ENCODE measurements around the gene PDZD7.
A peak's percentile ranks its signal among the peaks of the same experiment; 100 is the strongest.

PDZD7 gene

GRCh38 chr10:101016814-101017213 is 14.1 kb downstream of the PDZD7 start:
- DNase-seq = no peak

GRCh38 chr10:101015582-101015973 is 15.4 kb downstream of the PDZD7 start:
- DNase-seq = no peak

- no peak for DNase-seq
Measured at GRCh38 chr10:101014966-101015581, 15.9 kb downstream of the PDZD7 start.

DNA sequence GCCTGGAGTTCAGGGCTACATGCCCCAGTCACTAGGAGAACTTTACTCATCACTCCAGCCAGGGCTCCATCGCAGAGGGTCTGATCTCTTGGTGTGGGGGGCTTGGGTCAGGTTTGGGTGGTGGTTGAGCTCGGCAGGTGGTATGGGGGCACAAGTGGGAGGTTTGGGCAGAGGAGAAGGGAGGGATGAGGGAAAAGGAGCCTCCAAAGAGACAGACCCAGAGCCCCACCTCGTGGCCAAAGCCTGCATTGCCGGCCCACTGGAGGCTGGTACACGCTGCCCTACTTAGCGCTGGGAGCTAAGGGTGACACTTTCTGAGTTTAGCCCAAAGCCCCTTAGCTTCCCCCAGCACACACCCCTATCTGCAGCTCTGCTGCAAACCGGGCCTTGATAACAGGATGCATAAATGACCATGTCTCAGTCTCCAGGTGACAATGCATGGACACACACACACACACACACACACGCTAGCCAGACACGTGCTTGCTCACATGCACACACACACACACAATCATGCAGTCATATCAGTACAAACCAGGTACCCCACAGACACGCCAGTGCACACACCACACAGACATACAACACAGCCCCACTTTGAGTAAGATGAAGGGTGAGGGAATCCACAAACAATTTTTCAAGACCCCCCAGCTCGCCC is 16.6 kb downstream of the PDZD7 start:
- peak; percentile 72 for DNase-seq

GRCh38 chr10:101013365-101013825 is 17.5 kb downstream of the PDZD7 start:
- no peak for DNase-seq

- peak; percentile 71 for DNase-seq
Measured at GRCh38 chr10:101012525-101013364, 18.2 kb downstream of the PDZD7 start.

GRCh38 chr10:101011517-101012423 is 19.2 kb downstream of the PDZD7 start:
- DNase-seq = no peak

DNA sequence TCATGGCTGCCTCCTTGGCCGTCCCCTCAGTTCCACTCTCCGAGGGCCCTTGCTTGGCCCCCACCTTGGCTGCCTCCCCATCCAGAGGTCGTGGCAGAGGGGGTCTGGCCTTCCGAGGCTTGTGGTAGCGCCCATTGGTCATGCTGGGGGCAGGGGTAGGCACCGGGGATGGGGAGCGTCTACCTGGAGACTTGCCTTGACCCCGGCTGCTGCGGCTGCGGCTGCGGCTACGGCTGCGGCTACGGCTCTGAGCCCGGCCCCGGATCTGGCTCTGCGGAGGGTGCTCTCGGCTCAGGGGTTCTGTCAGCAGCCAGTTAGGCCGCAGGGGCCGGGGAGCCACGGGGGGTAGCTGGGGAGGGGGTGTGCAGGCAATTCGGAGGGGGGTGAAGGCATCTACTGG is 20.6 kb downstream of the PDZD7 start:
- no peak for DNase-seq

DNA sequence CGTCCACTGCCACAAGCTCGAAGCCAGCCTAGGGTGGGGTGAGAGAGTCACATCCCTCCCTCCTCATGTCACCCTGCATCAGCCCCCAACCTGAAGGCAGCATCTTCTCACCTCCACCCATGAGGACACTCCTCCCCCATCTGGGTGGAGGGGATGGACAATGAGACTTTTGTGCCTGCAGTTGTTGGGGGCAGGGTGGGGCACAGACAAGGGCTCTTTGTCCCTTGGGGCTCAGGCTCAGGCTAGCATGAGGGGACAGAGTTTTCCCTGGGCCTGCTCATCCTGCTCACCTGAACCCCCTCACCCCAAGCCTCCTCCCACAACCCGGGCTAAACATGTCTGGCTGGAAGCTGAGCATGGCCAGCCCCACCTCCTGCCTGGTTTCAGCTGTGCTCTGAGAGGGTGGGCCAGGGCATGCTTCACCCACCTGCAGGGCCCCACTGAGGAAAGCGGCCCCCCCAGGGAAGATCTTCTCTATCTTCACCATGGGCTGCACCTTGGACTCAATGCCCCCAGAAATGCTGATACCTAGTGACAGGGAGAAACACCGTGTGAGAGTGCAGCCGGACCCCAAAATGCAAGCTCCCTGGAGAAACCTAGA is 22.0 kb downstream of the PDZD7 start:
- no peak for DNase-seq

GRCh38 chr10:101007915-101008822 is 22.8 kb downstream of the PDZD7 start:
- DNase-seq = no peak

GRCh38 chr10:101007099-101007711 is 23.7 kb downstream of the PDZD7 start:
- DNase-seq = no peak

GRCh38 chr10:101006593-101007098 is 24.3 kb downstream of the PDZD7 start:
- no peak for DNase-seq

GRCh38 chr10:101005869-101006567 is 24.9 kb downstream of the PDZD7 start:
- no peak for DNase-seq

DNA sequence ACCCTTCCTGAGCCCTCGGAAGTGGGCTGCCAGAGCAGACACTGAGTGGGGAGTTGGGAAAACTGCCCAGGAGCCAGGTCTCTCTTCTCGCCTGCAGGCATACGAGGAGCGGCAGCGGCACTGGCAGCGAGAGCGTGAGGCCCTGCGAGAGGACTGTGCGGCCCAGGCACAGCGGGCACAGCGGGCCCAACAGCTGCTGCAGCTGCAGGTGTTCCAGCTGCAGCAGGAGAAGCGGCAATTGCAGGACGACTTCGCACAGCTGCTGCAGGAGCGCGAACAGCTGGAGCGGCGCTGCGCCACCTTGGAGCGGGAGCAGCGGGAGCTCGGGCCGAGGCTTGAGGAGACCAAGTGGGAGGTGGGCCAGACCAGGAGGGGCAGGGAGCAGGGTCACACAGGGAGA is 25.6 kb downstream of the PDZD7 start:
- DNase-seq = no peak

GRCh38 chr10:101003639-101004206 is 27.2 kb downstream of the PDZD7 start:
- no peak for DNase-seq

GRCh38 chr10:101002456-101002855 is 28.5 kb downstream of the PDZD7 start:
- DNase-seq = no peak

- DNase-seq = no peak
Measured at GRCh38 chr10:101001659-101002035, 29.3 kb downstream of the PDZD7 start.

- no peak for DNase-seq
Measured at GRCh38 chr10:101000915-101001658, 29.8 kb downstream of the PDZD7 start.

All from stimulated activated CD4-positive, alpha-beta T cell treated with anti-CD3 and anti-CD28 coated beads, Interleukin-12 subunit alpha, Interleukin-12 subunit beta, amount 100 ng/mL, for 4 hours (primary cell).